NCI-H2196 treated with DMSO at 0.1 percent for 48 hours (cell line): ENCODE results near the gene RAVER2.
A peak's percentile ranks its signal among the peaks of the same experiment; 100 is the strongest.
"Not testable (repeated sequence)": the region's sequence is repeated elsewhere in the genome, so short reads cannot be mapped to it uniquely, and the experiment has no call there.

Experiments
- DNase-seq: peaks from one replicate; lab custom pipeline; 2025; ENCODE audit not compliant: unreplicated experiment; lab: John Stamatoyannopoulos, UW

The RAVER2 gene, protein sequence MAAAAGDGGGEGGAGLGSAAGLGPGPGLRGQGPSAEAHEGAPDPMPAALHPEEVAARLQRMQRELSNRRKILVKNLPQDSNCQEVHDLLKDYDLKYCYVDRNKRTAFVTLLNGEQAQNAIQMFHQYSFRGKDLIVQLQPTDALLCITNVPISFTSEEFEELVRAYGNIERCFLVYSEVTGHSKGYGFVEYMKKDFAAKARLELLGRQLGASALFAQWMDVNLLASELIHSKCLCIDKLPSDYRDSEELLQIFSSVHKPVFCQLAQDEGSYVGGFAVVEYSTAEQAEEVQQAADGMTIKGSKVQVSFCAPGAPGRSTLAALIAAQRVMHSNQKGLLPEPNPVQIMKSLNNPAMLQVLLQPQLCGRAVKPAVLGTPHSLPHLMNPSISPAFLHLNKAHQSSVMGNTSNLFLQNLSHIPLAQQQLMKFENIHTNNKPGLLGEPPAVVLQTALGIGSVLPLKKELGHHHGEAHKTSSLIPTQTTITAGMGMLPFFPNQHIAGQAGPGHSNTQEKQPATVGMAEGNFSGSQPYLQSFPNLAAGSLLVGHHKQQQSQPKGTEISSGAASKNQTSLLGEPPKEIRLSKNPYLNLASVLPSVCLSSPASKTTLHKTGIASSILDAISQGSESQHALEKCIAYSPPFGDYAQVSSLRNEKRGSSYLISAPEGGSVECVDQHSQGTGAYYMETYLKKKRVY

DNA sequence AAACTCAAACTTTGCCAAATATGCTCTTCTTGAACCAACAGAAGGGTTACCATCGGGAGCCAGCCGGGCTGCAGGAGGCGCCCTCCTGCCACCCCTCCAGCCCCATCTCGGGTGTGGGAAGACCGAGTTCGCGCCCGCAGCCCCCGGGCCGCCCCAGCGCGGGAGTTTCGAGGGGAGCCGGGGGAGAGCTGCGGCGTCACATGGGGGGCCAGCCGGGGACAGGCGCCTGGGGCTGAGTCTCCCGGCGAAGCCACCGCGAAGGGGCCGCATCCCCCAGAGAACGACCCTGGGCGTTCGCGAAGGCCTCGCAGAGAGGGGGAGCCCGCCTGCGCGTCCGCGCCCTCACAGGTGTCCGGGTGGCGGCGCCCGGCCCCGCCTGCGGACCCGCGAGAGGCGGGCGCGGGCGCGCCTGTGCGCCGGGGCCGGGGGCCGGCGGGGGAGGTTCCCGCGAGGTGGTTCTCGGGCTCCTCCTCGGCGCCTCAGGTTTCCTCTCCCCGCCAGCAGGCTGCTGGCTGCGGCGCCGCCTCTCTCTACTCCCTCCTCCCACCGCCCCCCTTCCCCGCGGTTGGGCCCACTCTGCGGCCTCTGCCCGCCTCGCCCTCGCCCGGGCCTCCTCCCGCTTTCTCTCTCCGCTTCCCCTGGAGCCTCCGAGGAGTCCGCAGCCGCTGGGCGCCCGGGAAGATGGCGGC, at the start of gene RAVER2:
RAVER2 (plus strand) TSS at position 584 of the 689 bp plus-strand sequence; CDS start at position 682, 98 bp downstream.
- DNase-seq, result peak; percentile 44

DNA sequence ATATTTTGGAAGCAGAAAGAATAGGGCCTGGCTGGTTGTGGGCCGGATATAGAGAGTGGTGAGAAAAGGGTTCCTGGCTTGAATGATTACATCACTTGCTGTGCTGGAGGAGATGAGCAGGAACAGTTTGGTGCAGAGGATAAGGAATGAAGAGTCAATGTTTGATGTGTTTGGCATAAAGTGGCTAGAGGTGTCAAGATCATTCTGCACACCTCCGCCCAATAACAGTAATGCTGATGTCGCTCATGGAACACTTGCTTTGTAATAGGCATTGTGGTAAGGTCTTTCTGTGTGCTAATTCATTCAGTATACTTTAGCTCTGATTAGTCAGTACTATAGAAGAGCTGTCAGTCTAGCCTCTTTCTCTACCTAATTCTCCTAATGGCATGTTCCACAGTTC, 48.0 kb upstream of the RAVER2 start:
- DNase-seq, result no peak

DNA sequence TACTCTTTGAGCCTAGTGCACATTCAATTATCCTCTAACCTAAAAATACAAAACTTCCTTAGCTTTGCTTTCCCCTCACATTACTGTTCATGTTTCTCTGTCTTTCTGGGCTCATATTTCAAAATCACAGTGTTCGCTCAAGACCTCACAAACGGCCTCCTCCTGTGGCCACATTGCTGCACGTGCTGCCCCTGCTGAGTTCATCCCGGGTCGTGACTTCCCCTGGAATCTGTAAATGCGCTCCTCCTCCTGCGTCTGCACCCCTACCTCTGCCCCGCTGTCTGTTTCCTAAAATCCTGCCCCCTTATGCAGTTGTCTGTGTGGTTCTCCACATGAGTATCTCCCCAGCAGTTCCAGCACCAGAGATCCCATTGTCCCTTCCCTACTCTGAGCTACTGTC, 45.5 kb upstream of the RAVER2 start:
- no peak for DNase-seq

DNA sequence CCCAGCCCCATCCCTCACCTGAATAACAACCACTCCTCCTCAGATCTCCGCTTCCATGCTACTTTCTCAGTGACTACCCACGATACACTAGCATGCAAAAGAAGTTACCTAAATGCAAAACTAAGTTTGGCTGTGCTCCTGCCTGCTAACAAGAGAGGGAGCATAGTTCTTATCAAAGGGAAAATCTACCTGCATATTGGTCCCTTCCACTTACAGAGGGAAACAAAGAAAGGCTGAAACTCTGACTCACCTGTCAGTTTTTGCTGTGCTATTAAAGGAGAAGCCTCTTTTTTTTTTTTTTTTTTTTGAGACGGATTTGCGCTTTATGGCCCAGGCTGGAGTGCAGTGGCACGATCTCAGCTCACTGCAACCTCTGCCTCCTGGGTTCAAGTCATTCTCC, 43.8 kb upstream of the RAVER2 start:
- DNase-seq, result no peak

DNA sequence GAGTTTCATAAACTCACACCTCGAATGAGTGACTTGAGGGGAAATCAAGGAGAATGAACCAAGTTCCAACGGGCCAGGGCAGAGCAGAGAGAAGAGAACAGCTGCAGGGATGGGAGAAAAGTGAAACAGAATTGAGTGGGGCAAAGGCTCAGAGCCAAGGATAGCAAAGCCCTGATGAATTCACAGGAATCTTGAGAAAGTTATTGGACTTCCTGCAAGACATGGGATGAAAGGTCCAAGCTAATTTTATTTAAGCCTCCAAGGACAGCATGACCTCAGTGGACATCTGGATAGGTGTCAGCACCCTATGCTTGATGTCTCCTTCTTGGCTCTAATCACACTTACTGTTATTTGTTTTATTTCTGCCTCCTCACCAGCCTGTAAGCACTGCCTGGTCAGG, 43.0 kb upstream of the RAVER2 start:
- no peak for DNase-seq

DNA sequence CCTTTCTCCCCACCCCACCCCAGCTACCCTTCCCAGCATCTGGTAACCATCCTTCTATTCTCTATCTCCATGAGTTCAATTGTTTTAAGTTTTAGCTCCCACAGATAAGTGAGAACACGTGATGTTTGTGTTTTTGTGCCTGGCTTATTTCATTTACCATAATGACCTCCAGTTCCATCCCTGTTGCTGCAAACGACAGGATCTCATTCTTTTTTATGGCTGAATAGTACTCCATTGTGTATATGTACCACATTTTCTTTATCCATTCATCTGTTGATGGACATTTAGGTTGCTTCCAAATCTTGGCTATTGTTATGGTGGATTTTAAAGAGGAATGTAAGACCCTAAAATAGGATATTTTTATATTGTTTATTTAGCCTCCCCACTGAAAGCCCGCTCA, 42.2 kb upstream of the RAVER2 start:
- not testable (repeated sequence) for DNase-seq

DNA sequence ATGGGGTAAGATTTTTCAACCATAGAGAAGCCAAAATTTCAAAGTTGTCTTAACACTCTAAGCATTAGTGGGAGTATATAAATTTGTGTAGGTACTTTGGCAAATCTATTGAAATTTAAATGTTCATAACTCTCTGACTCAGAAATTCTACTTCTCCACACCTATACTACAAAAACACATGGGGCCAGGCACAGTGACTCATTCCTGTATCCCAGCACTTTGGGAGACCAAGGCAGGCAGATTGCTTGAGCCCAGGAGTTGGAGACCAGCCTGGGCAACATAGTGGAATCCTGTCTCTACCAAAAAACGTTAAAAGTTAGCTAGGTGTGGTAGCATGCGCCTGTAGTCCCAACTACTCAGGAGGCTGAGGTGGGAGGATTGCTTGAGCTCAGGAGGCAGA, 41.3 kb upstream of the RAVER2 start:
- DNase-seq, result no peak

DNA sequence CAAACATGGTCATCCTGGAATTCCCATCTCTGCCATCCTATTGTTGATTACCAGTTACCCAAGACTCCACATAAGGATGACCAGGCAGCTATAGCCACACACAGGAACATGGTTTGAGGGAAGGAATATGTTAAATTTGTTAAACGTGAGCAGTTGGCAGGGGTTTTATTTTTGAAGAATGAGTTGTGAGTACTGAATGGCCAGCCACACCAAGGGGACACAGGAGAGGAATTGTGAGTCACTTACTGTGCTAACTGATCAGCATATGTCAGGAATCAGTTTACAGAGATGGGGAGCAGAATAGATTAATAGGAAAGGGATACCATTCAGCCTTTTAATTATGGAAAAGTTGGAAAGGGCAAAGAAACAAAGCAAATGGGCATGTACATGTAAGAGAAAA, 39.3 kb upstream of the RAVER2 start:
- no peak for DNase-seq

DNA sequence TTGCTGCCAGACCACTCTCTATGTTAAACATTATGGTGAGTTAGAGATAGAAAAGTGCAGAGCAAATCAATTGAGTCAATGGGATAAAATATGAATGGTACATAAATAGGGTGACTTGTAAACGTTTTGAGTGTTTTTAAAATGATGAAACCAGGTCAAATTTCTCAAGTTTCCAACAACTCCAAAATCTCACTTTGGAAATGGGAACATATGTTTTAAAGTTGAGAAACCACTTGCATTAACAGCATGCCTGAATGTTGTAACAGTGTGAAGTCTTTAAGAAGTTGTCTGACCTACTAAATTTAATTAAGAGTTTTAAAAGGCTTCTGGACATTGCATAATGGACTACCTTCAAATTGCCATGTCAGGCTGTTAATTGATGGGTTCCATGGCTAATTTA, 33.6 kb upstream of the RAVER2 start:
- DNase-seq, result no peak

DNA sequence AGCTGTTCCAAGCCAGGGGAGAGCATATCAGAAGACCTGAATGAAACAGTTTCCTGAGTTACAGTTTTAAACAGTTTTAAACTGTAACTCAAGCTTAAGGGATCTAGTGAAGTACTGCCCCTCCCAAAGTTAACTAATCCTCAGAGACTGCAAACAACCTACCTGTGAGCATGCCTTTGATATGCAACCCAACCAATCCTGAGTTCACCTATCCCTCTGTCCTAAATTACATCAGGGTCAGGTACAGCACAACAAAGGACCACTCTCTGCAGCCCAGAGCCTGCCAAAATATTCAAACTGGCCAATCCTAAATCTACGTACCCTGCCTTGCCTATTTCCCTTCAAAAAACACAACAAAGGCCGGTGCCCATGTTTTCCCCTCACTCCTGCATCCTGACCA, 32.8 kb upstream of the RAVER2 start:
- no peak for DNase-seq

DNA sequence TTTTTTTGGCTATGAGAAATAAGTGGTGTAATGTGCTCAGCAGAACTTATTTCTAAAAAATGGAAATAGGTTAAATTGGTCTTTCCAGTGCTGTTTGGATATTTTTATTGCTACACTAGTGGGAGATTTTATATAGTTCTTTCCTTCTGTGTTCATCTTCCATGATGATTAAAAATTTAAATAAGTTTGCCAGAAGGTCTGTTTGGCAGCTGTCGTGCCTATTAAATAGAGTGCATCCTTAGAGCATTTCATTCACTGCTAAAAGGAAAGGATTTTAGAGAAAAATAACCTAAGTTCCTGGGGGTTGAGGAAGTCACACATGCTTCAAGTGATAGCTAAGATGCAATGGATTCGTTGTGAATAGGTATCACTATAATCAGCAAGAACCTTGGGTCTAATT, 29.7 kb upstream of the RAVER2 start:
- no peak for DNase-seq

DNA sequence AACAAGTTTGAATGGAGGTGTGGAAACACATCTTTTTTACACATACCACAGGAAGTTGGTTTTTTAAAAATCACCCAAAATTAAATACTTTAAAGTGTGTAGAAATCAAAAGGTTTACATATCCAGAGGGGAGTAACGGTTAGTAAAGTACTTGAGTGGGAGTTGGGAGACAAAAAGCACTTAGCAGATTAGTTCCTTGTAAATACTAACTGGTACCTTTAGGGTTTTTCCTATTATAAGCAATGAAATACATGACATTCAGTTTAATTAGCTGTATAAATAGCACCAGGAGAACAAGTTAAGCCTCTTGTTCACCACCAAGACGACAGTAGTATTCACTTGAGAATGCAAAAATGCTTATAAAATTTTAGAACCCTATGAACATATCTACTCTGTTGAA, 23.7 kb upstream of the RAVER2 start:
- DNase-seq, result no peak

DNA sequence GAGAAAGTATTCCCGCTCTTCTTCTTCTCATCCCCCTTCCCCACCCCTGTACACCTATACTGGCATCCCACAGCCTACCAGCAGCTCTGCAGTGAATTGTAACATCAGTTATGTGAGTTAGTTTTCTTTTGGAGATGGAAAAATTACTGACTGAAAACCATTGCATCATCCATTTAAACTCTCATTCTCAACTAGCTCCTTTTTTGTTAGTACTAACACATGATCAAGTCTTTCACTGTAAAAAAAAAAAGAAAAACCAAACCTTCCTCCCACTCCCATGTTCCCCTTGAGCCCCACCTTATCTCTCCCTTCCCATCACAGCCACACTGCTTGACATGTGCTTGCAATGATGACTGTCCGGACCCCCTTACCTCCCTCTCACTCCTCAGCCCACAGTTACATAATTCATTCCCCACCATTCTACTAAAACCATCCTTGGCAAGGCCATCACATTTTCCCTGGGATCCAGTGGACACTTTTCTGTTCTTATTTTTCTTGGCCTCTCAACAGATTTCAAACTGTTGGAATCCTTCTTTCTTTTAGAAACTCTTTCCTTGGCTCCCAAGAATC, 23.2 kb upstream of the RAVER2 start:
- no peak for DNase-seq

DNA sequence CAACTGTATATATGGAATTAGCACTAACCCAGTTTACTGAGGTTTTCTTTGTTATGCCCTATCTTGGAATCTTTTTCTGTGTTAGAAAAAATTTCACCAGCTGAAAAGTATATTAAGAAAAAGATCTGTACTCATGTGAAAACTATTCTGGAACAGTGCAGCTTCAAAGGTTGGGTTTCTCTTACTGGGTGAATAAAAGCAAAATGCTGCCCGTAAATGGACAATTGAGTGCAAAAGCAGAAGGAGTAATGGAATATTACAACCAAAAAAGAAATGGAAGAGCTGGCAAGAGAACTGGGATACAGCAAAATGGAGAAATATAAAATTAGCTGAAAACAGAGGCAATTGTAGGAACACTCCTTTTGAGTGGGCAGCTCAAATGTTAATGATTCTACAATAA, 17.0 kb upstream of the RAVER2 start:
- no peak for DNase-seq

DNA sequence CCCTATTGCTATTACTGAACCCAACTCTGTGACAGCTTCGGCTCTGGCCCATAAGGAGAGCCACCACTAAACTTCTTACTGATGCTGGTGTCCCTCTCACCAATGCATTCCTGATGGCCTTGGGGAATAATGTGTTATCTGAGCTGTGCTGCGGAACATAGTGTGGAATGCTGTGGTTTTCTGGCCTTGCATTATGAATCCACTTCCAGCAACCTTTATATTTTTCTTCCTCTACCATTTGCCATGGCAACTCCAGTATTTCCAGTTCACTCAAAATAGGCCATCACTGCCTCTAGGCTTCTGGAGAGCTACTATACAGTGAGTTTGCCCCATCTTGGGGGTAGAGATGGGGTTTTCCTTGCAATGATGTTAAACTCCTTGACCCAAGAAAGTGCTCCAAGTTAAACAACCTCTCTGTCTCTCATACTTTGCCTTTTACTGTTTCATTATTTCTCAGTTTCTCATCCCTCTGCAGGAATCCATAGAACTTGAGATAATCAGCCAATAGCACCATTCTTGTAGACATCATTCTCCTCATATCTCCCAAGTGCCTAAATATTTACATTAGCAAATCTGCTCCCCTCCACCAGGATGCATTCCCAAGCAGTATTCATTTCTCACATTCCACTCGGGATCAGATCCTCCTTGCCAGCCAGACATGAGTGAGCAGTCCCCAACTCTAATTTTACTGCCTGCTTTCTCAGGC, 11.1 kb upstream of the RAVER2 start:
- no peak for DNase-seq

DNA sequence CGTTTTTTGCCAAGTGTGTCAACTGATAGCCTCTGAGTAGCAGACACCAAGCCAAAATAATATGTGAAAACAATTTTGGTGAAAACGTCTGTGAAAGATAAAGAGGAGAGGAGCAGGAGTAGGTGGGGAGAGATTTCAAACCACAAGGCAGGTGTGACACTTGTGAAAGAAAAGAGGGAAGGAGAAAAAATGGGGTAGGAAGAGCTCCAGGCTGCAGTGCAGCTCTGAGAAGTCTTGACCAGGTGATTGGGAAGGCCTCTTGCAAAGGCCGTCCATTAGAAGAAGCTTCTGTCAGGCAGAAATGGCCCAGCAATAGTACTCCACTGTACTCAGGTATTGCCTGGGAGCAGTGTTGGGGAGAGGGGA, 10.6 kb upstream of the RAVER2 start:
- DNase-seq, result no peak

DNA sequence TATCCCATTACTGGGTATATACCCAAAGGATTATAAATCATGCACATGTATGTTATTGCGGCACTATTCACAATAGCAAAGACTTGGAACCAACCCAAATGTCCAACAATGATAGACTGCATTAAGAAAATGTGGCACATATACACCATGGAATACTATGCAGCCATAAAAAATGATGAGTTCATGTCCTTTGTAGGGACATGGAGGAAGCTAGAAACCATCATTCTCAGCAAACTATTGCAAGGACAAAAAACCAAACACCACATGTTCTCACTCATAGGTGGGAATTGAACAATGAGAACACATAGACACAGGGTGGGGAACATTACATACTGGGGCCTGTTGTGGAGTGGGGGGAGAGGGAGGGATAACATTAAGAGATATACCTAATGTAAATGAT, 4.2 kb upstream of the RAVER2 start:
- not testable (repeated sequence) for DNase-seq

DNA sequence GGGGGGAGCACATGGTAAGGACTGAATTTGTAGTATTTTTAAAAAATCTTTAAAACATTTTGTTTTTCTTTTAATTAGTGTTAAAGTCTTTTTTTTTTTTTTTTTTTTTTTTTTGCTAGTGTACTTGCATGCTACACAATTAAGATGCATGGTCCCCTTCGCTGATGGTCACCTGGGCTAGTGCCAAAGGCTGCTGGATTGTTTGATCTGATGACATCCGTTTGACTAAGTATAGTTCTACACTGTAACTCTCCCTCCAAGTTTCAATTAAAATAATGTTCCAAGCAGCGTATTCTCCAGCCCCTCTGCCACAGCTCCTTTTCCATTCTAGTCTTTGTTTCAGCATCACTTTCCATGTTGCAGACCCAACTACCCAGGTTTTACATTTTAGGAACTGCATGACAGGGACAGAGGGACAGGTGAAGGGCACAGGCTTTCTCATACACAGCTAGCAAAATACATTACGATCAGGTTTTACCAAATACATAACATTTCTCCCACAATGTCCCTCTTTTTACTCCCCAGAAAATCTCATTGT, 852 bp upstream of the RAVER2 start:
- DNase-seq, result no peak

DNA sequence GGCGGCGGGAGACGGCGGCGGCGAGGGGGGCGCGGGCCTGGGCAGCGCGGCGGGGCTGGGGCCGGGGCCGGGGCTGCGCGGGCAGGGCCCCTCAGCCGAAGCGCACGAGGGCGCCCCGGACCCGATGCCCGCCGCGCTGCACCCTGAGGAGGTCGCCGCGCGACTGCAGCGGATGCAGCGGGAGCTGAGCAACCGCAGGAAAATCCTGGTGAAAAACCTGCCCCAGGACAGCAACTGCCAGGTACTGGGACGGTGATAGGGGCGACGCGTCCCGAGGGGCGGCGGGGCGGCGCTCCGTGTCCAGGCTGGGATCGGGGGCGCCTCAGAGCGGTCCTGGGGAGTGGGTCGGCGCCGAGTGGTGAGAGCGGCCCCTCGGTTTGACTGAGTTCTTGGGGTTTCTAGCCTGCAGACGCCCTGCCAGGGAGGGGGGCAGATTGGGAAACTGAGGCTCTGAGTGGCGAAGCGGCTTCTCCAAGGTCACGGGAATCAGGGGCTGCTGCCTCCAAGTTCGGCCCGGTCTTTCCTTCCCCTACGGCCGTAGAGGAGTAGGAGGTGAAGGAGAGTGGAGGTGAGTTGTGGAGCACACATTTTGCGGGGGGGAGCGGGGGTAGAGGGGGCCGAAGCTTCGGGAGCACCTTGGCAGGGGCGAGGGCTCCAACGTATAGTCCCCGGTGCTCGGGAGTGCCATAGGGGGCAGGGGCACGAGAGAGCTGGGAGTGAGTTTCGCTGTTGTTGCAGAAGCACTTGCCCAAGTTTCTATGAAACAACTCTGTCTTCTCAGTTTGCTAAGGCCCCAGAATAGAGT, 508 bp downstream of the RAVER2 start:
- no peak for DNase-seq
